ENCODE data around the gene EXOSC1.

- TF ChIP-seq, protein P1, sequence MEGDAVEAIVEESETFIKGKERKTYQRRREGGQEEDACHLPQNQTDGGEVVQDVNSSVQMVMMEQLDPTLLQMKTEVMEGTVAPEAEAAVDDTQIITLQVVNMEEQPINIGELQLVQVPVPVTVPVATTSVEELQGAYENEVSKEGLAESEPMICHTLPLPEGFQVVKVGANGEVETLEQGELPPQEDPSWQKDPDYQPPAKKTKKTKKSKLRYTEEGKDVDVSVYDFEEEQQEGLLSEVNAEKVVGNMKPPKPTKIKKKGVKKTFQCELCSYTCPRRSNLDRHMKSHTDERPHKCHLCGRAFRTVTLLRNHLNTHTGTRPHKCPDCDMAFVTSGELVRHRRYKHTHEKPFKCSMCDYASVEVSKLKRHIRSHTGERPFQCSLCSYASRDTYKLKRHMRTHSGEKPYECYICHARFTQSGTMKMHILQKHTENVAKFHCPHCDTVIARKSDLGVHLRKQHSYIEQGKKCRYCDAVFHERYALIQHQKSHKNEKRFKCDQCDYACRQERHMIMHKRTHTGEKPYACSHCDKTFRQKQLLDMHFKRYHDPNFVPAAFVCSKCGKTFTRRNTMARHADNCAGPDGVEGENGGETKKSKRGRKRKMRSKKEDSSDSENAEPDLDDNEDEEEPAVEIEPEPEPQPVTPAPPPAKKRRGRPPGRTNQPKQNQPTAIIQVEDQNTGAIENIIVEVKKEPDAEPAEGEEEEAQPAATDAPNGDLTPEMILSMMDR (IDR thresholded peaks at IDR 0.05), result no peak
- TF ChIP-seq POLR2A (IDR thresholded peaks at IDR 0.05), result no peak
Observed at GRCh38 chr10:97401455-97401919, 44.3 kb downstream of the EXOSC1 start.
